HG03066 (cell line): ENCODE data around the gene TRAF3IP1.

Experiments
- ATAC-seq: cut with Tn5 transposase; IDR thresholded peaks from one replicate; pipeline ENCODE4 v1.9.1; 2021; ENCODE audit warnings: low read depth; ENCODE audit not compliant: unreplicated experiment

Gene TRAF3IP1

DNA sequence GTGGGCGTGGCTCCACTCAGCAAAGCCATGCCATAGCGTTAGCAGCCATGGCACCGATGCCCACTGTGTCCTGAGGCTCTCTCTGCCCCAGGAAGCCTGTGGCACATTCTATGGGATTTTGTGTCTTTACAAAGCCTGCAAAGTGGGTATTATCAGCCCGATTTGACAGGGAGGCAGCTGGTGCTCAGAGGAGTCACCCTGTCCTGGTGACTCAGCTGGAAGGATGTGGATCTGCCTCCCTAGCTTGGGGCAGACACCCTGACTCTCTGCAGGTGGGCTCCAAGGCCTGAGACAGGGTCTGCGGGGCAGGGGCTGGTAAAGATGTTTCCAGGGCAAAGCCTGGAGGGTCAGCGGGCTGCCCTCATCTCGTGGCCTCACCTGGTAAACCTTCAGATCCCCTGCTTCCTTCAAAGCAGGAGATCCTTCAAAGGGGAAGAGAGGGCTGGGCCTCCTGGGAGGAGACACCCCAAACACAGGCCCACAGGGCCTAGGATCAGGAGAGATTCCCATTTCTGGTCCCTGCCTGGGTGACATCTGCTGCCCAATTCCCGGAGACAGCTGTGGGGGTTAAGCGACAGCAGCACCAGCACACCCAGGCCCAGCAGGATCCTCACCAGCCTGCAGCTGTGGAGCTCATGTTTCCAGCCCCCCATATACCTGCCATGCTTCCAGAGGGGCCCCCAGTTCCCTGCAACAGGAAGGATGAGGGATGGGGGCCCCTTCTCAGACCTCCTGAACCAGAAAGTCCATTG is 103.4 kb downstream of the TRAF3IP1 start:
- ATAC-seq = no peak

- no peak for ATAC-seq
Measured at GRCh38 chr2:238424313-238424700, 104.0 kb downstream of the TRAF3IP1 start.

DNA sequence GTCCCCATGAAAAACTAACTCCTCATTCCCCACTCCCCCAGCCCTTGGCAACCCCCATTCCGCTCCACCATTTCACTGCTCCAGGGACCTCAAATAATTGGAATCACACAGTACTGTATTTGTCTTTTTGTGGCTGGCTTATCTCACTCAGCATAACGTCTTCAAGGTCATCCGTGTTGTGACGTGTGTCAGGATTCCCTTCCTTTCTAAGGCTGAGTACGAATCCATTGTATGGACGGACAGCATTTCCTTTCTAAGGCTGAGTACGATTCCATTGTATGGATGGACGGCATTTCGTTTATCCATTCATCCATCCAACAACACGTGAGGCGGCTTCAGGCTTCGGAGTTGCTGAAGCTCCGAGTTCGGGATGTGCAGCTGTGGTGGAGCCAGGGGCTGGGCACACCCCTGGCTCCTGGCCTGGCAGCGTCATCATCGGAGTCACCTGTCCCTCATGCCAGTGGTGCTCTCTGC is 105.2 kb downstream of the TRAF3IP1 start:
- no peak for ATAC-seq

DNA sequence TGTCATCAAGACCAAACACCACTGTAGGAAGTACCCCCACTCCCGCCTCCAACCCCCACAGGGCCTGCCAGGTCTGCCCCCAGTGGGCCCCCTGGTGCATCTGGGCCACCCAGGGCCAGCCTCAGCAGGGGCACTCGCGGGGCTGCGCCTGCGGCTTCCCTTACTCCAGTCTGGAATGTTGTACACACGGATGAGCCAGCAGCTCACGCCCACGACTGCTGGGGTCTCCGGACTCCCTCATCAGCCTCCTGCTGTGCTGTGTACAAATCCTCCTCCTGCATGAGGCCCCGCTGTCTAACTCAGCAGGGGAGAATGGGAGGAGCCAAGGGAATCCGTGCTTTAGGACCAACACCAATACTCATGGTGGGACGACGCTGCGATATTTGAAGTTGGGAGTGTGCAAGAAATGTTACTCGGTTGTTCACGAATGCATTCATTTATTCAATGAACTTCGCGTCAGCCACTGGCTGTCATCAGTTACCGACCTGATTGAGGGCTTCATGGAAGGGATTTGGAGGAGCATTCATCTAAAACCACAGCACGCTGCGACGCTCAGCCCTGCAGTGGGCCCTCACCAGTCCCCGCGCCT is 105.8 kb downstream of the TRAF3IP1 start:
- peak; percentile 15 for ATAC-seq

GRCh38 chr2:238426568-238427434 is 106.5 kb downstream of the TRAF3IP1 start, which contains the start of gene ASB1:
Gene ASB1, plus strand, starts transcription at chr2:238426927. Its CDS starts 144 bp downstream, at chr2:238427071.
- ATAC-seq = peak; percentile 84

DNA sequence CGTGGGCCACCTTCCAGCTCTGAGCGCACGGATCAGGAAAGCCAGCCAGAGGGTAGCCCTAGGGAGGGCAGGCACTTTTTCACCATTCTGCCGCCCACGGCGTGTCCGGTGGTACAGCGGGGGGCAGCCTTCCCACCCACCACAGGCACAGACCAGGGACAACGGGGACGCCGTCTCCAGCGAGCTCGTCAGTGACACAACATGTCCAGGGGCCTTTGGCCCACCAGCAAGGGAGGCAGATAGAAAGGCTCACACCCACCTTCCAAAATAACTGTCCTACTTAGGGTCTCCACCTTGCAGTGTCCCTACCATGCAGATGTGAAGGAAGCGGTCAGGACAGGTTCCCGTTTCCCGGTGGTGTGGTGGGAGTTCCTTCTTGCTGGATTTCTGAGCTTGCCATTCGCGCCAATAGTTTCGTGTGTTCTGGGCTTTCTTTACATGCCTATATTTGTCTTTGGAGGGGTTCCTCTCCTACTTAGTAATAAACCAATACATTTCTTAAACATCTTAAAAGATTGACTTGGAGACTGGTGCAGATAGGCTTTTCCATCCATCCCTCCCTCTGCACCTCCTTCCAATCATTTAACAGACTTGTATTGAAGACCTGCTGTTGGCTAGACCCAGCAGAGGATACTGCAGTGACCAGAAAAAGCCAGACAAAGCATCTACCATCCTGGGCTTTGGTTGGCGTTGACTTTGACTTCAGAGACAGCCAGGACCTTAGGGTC is 107.3 kb downstream of the TRAF3IP1 start:
- ATAC-seq = peak; percentile 7

DNA sequence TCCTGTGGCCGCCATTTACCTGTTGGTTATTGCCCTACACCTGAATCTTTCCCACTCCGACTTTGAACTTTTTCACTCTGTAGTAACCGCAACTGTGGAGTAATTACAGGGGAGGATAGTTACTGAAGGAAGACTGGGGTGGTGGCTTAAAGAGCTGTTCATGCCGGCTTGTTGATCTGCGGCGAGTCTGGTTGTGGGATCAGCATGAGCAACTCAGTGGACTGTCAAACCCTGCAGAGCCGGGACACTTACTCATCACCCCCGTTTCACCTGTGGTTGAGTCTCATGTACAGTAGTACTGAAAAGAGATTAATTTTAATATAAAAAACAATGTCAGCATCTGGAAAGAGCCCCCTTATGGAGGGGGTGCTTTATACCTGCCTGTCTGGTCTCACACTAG is 108.5 kb downstream of the TRAF3IP1 start:
- no peak for ATAC-seq

GRCh38 chr2:238430781-238431180 is 110.5 kb downstream of the TRAF3IP1 start:
- no peak for ATAC-seq

GRCh38 chr2:238431456-238431855 is 111.1 kb downstream of the TRAF3IP1 start:
- ATAC-seq = no peak

DNA sequence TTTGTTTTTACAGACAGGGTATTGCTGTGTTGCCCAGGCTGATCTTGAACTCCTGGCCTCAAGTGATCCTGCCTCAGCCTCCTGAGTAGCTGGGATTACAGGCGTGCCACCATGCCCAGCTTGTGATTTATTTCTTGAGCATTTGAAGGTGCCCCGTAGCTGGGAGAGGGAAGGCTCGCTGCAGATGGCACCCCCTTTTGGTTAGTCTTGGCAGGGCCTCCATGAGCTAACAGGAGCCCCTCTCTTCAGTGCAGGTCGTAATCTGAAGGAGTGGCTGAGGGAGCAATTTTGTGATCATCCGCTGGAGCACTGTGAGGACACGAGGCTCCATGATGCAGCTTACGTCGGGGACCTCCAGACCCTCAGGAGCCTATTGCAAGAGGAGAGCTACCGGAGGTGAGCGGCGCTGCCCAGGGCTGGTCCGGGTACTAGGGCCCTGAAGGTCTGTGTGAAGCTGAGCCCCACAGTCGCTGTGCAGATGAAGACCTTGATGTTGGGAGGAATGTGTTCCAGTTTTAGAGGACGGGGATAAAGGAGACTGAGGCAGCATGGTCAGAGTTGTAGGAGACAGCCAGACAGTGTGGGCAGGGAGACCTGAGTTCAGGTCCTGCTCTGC is 113.1 kb downstream of the TRAF3IP1 start:
- ATAC-seq = no peak

DNA sequence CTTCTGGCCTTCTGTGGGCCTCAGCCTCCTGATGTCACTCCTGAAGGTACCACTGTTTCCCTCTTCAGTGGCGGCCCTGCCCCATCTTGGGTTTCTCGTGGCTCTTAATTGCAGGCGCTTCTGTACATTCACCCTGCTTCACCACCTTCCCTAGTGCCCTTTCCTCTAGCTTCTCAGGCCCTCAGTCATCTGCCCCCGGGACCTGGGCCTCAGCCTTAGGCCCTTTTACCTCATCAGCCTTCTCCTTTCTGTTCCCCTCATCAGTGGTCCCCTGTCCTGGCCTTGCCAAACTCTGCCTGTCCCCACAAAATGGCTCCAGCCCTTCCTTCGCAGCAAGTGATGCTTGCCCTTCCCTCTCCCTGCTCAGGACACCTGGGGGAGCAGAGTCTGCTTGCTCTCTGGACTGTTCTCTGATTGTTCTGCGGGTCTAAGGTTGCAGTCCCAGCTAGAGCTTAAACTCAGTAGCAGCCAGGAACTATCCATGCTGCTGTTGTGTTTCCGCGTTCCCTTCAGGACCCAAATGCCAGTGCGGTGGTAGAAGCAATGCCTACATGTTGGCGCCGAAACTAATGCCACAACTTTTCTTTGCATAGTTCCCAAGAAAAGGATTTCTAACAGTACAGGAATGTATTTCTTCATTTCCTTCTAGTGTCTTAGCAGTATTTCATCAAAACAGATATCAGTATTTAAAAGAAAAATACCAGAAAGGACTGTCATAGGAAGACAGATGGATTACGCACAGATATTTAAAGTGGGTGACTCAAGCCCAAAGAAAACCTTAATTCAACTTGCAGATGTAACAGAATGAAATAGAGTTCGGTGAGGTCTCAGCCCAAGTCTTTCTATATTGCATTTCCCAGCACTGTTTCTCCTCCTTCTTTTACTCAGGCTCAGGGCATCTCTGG is 113.9 kb downstream of the TRAF3IP1 start:
- ATAC-seq = no peak

GRCh38 chr2:238434846-238435751 is 114.8 kb downstream of the TRAF3IP1 start:
- ATAC-seq = no peak

- ATAC-seq = no peak
Measured at GRCh38 chr2:238435752-238436096, 115.4 kb downstream of the TRAF3IP1 start.

GRCh38 chr2:238438856-238439849 is 118.8 kb downstream of the TRAF3IP1 start:
- ATAC-seq = no peak

DNA sequence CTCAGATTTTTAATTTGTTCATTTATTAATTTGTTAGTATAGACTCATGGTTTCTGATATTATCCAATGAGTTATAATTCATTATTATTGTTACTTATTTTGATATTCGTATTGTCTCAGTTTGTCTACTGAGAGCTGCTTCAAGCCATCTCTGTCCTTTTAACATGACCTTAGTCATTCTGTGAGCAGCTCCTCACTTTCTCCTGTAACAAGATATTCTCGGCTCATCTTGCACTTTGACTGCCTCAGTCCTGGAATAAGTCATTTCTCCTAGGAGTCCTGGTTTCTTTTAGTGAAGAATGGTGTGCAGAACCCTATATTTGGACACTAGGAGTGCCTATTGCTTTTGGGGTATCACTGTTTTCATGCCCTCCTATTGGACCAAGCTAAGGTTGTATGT is 119.6 kb downstream of the TRAF3IP1 start:
- ATAC-seq = no peak

- no peak for ATAC-seq
Measured at GRCh38 chr2:238440331-238440730, 120.0 kb downstream of the TRAF3IP1 start.

- ATAC-seq = no peak
Measured at GRCh38 chr2:238440767-238441166, 120.4 kb downstream of the TRAF3IP1 start.
